Mucosa of descending colon (tissue), 3 donors: ENCODE results near the gene GSK3B. TPM values are rescaled to one million over a fixed set of nuclear protein-coding genes. Genes with fewer than 3 reads are reported as not detected.

Source experiments
- ATAC-seq: fragments of 200-7000 bp; cut with Tn5 transposase; one replicate; pipeline ENCODE4 v1.9.1; 2020; ENCODE audit warnings: mild to moderate bottlenecking, moderate library complexity
- DNase-seq, 3 donors: peaks; one replicate each; pipeline ENCODE4 v3.0.0-alpha.2; 2020
- H3K36me3 ChIP-seq: fragments of 200-600 bp; one replicate; pipeline ENCODE4 v1.8.0; 2021; ENCODE audit warnings: low read depth, mild to moderate bottlenecking
- H3K4me1 ChIP-seq: fragments of 200-600 bp; one replicate; pipeline ENCODE4 v1.8.0; 2021; ENCODE audit warnings: low read depth, mild to moderate bottlenecking
- H3K4me3 ChIP-seq: fragments of 200-600 bp; one replicate; pipeline ENCODE4 v1.8.0; 2021; ENCODE audit warnings: mild to moderate bottlenecking
- H3K9me3 ChIP-seq: fragments of 200-600 bp; one replicate; pipeline ENCODE4 v1.8.0; 2021; ENCODE audit warnings: mild to moderate bottlenecking
- CTCF ChIP-seq: fragments of 200-600 bp; IDR thresholded peaks from one replicate; pipeline ENCODE4 v1.8.0; 2022; ENCODE audit warnings: antibody characterized with exemption, mild to moderate bottlenecking
- intact Hi-C, 2 donors: fragments of 100-400 bp; cut with DNase I in 1 of 2; cut with micrococcal nuclease in 1 of 2; formaldehyde crosslinking; loops; one replicate each; pipeline versions ENCODE4 v1.11.0 to v1.11.1; 2022; cut with DNase I, micrococcal nuclease
- total RNA-seq, 3 donors: library from RNA; stranded (reverse); fragmentation: NEBNext Ultra II Directional in 2 of 3; extraction: Animal tissue kit (Norgen Biotek cat#: 25700) in 2 of 3; gene quantifications; one replicate each; pipeline versions ENCODE4 v1.2.1 to v1.2.4, GENCODE V29; 2021 to 2023
- donor health status: DM: no; HTN: no; CAD: no; lungs with moderate emphysema.
- donor health status: DM: no; HTN: no; CAD: no.
- donor health status: DM: no; HTN: yes; CAD: no.

GSK3B gene
- total RNA-seq, 3 donors from 2014 or later = 40.1 to 41.9 (median 41.0) TPM

- Histone ChIP-seq H3K36me3 (no peaks in the 10 kb centered on the region), H3K4me3 (no peak overlapping the region), H3K9me3 (no peaks in the 10 kb centered on the region), H3K4me1 (no peaks in the 10 kb centered on the region)
- no peak for TF ChIP-seq CTCF
- DNase-seq (no peak), ATAC-seq (no peak)
- intact Hi-C loops = no loop called here
Measured at GRCh38 chr3:119859728-119860127, 234.5 kb downstream of the GSK3B start.

- ATAC-seq = no peak
- no peak for DNase-seq
- H3K4me1 ChIP-seq = no peaks in the 10 kb centered on the region
- H3K9me3 ChIP-seq = no peaks in the 10 kb centered on the region
- no peak overlapping the region for H3K4me3 ChIP-seq
- no peak for TF ChIP-seq CTCF
- intact Hi-C loops = no loop called here
- no peaks in the 10 kb centered on the region for H3K36me3 ChIP-seq
Measured at GRCh38 chr3:119858957-119859356, 235.3 kb downstream of the GSK3B start.

GRCh38 chr3:119856695-119857094 is 237.6 kb downstream of the GSK3B start:
- H3K4me1 ChIP-seq = no peaks in the 10 kb centered on the region
- no peak overlapping the region for H3K4me3 ChIP-seq
- H3K36me3 ChIP-seq = no peaks in the 10 kb centered on the region
- no peak for DNase-seq
- ATAC-seq = no peak
- H3K9me3 ChIP-seq = no peaks in the 10 kb centered on the region
- TF ChIP-seq CTCF = no peak
- intact Hi-C loops = no loop called here

- Histone ChIP-seq H3K9me3 (no peaks in the 10 kb centered on the region), H3K4me3 (no peak overlapping the region), H3K4me1 (no peaks in the 10 kb centered on the region), H3K36me3 (no peaks in the 10 kb centered on the region)
- ATAC-seq (no peak), DNase-seq (no peak)
- TF ChIP-seq CTCF = no peak
- intact Hi-C loops = no loop called here
Measured at GRCh38 chr3:119849126-119849525, 245.1 kb downstream of the GSK3B start.

- no peak for TF ChIP-seq CTCF
- ATAC-seq (no peak), DNase-seq (no peak)
- H3K36me3 ChIP-seq = no peaks in the 10 kb centered on the region
- no peaks in the 10 kb centered on the region for H3K4me1 ChIP-seq
- intact Hi-C loops = no loop called here
- H3K4me3 ChIP-seq = no peak overlapping the region
- H3K9me3 ChIP-seq = no peaks in the 10 kb centered on the region
Measured at GRCh38 chr3:119841808-119842471, 252.3 kb downstream of the GSK3B start.

GRCh38 chr3:119835556-119835955 is 258.7 kb downstream of the GSK3B start:
- DNase-seq (no peak), ATAC-seq (no peak)
- intact Hi-C loops = no loop called here
- Histone ChIP-seq H3K9me3 (no peaks in the 10 kb centered on the region), H3K4me1 (no peaks in the 10 kb centered on the region), H3K36me3 (no peaks in the 10 kb centered on the region), H3K4me3 (no peak overlapping the region)
- no peak for TF ChIP-seq CTCF
